Gastrocnemius medialis (tissue), 4 donors: ENCODE measurements around the gene SMIM29. TPM values are rescaled to one million over a fixed set of nuclear protein-coding genes. Genes with fewer than 3 reads are reported as not detected.

Source experiments
- ATAC-seq, 2 donors: fragments of 150-250 bp; one replicate each; pipeline ENCODE4 v1.9.1; 2016
- DNase-seq, 2 donors: peaks; one replicate each; pipeline ENCODE4 v3.0.0-alpha.2; 2019
- H3K27ac ChIP-seq, 4 donors: fragments of 200-600 bp; sonication (generic); 1 replicate in 1 of 4; 2 replicates in 3 of 4; pipeline ENCODE4 v1.5.1; 2016 to 2018; ENCODE audit warnings: mild to moderate bottlenecking in 2 of 4, moderate library complexity in 1 of 4
- H3K27me3 ChIP-seq, 3 donors: fragments of 200-600 bp; sonication (generic) in 2 of 3; 1 replicate in 1 of 3; 2 replicates in 2 of 3; pipeline versions ENCODE4 v1.5.1 to v1.6.0; 2016 to 2019; ENCODE audit warnings: mild to moderate bottlenecking in 1 of 3, moderate library complexity in 1 of 3
- H3K36me3 ChIP-seq, 2 donors: fragments of 200-600 bp; sonication (generic) in 1 of 2; one replicate each; pipeline ENCODE4 v1.5.1; 2017 to 2018
- H3K4me1 ChIP-seq, 2 donors: fragments of 200-600 bp; sonication (generic) in 1 of 2; one replicate each; pipeline ENCODE4 v1.5.1; 2016 to 2017; ENCODE audit warnings: mild to moderate bottlenecking in 2 of 2
- H3K4me3 ChIP-seq, 4 donors: fragments of 200-600 bp; sonication (generic) in 3 of 4; 1 replicate in 1 of 4; 2 replicates in 3 of 4; pipeline ENCODE4 v1.5.1; 2016 to 2019; ENCODE audit warnings: mild to moderate bottlenecking in 2 of 4
- H3K9me3 ChIP-seq, 3 donors: fragments of 200-600 bp; sonication (generic) in 2 of 3; 1 replicate in 1 of 3; 2 replicates in 2 of 3; pipeline ENCODE4 v1.5.1; 2016 to 2019
- POLR2A ChIP-seq, 2 donors: fragments of 450-650 bp; IDR thresholded peaks; one replicate each; pipeline ENCODE4 v1.6.1; 2017; ENCODE audit warnings: antibody characterized with exemption in 2 of 2, mild to moderate bottlenecking in 2 of 2, moderate library complexity in 2 of 2
- in situ Hi-C, 4 donors: fragments of 200-750 bp; cut with MboI; loops; one replicate each; pipeline versions ENCODE4 v1.15.0 to v1.8.0; 2017; ENCODE audit warnings: low sequenced_read_pairs in 4 of 4
- intact Hi-C: fragments of 100-400 bp; cut with DNase I; formaldehyde crosslinking; loops from one replicate; pipeline ENCODE4 v1.15.1; 2023; ENCODE audit warnings: low total_unique reads
- microRNA-seq, 2 donors: library from miRNA; unstranded; fragments of <30 nt; microRNA quantifications; one replicate each; pipeline ENCODE4, GENCODE V29; 2016; ENCODE audit warnings: borderline replicate concordance in 2 of 2
- total RNA-seq, 4 donors: library from RNA; depleted of rRNA; stranded (reverse); fragments of >200 nt; gene quantifications; one replicate each; pipeline versions ENCODE4 v1.1.0 to v1.2.3, GENCODE V29; 2016
- TF ChIP-seq, protein P1 (sequence below), 5 experiments: fragments of 450-650 bp in 3 of 5; fragments of 200-600 bp in 2 of 5; sonication (generic) in 2 of 5; IDR thresholded peaks in 4 of 5; conservative IDR thresholded peaks in 1 of 5; 1 replicate in 4 of 5; 2 replicates in 1 of 5; pipeline ENCODE4 v1.5.1; 2016 to 2019; ENCODE audit warnings: antibody characterized with exemption in 5 of 5, mild to moderate bottlenecking in 3 of 5, moderate library complexity in 3 of 5

The SMIM29 gene
- total RNA-seq, 4 donors from 2014 or later, result 21.4 to 39.5 (median 33.4) TPM

DNA sequence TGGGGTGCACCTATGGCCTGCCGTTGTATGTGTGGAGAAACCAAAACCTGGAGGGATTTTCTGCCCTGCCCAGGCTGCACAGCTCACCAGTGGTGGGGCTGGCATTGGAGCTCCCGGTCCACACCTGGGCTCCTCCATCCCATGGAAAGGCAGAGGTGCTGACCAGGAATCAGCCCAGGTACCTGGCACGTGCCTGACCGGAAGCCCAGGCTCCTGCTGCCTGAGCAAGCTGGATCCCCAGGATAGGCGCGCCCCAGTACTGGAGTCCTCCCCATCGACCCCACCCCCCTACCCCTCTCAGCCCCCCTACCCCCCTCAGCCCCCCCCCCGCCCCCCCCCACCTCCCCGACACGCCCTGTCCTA is 52.0 kb downstream of the SMIM29 start:
- in situ Hi-C loops, result loop anchor here in 3 of 4 donors (10.0 to 25.0 kb wide), 3 partner anchors 208 to 415 kb away; no protein-coding TSS in a partner anchor
- ATAC-seq, result no peak
- no peak for TF ChIP-seq POLR2A (IDR thresholded peaks at IDR 0.05)
- TF ChIP-seq, protein P1, sequence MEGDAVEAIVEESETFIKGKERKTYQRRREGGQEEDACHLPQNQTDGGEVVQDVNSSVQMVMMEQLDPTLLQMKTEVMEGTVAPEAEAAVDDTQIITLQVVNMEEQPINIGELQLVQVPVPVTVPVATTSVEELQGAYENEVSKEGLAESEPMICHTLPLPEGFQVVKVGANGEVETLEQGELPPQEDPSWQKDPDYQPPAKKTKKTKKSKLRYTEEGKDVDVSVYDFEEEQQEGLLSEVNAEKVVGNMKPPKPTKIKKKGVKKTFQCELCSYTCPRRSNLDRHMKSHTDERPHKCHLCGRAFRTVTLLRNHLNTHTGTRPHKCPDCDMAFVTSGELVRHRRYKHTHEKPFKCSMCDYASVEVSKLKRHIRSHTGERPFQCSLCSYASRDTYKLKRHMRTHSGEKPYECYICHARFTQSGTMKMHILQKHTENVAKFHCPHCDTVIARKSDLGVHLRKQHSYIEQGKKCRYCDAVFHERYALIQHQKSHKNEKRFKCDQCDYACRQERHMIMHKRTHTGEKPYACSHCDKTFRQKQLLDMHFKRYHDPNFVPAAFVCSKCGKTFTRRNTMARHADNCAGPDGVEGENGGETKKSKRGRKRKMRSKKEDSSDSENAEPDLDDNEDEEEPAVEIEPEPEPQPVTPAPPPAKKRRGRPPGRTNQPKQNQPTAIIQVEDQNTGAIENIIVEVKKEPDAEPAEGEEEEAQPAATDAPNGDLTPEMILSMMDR (IDR thresholded peaks at IDR 0.05 in 4 of 5, conservative IDR thresholded peaks at IDR 0.05 in 1 of 5), result no peak
- H3K4me1 ChIP-seq, result peaks cover 3 to 5% of the 10 kb centered on the region in 2 donors
- no peak overlapping the region for H3K27ac ChIP-seq
- no peak for DNase-seq
- peak overlapping the region; percentile 56 to 87 (median 64) for H3K4me3 ChIP-seq
- no peaks in the 10 kb centered on the region for H3K27me3 ChIP-seq
- H3K9me3 ChIP-seq, result no peaks in the 10 kb centered on the region
- intact Hi-C loops, result loop anchor here (1.0 kb wide), 2 partner anchors 52 to 218 kb away; partner anchors contain the start of gene SMIM29
- H3K36me3 ChIP-seq, result no peaks in the 10 kb centered on the region

Small RNA genes lying within 50 kb of the gene (microRNA-seq; reads per million reads assigned to microRNA genes)
- 0 reads per million in 2 donors for gene MIR6835

Other genes with a start within 250 kb of the SMIM29 start
- under 1 TPM in 1 of 4 donors, not detected in 3; 0.03 TPM for gene GRM4, start 102.9 kb downstream of the SMIM29 start, total RNA-seq
- gene HMGA1, start 12.1 kb downstream of the SMIM29 start, total RNA-seq, result 100 to 1,000 TPM in 3 of 4 donors, 10 to 100 TPM in 1; 74.1 to 163 (median 154) TPM
- 10 to 100 TPM; 40.0 to 71.9 (median 50.6) TPM for gene NUDT3, start 143.7 kb upstream of the SMIM29 start, total RNA-seq
- 1,000 to 10,000 TPM; 1,471 to 2,243 (median 1,775) TPM for gene RPS10, start 177.1 kb upstream of the SMIM29 start, total RNA-seq
- gene PACSIN1, start 217.1 kb upstream of the SMIM29 start, total RNA-seq, result not detected